Fibroblast of skin of right quadriceps (primary cell): Measurements from ENCODE around the gene WFIKKN2.
A peak's percentile ranks its signal among the peaks of the same experiment; 100 is the strongest.

Source experiments
- DNase-seq: peaks from one replicate; pipeline ENCODE4 v3.0.0-alpha.2; 2013

The WFIKKN2 gene

DNA sequence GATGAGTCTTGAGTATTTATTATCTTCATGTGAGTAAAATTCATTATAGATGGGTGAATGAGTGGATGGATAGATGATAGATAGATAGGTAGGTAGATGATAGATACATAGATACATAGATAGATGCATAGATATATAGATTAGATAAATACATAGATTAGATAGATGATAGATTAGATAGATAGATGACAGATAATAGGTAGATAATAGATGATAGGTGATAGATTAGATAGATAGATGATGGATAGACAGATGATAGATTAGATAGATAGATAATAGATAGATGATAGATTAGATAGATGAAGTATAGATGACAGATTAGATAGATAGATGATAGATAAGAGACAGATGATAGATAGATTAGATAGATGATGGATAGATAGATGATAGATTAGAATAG lies 21.8 kb upstream of the WFIKKN2 start:
- DNase-seq: no peak

DNA sequence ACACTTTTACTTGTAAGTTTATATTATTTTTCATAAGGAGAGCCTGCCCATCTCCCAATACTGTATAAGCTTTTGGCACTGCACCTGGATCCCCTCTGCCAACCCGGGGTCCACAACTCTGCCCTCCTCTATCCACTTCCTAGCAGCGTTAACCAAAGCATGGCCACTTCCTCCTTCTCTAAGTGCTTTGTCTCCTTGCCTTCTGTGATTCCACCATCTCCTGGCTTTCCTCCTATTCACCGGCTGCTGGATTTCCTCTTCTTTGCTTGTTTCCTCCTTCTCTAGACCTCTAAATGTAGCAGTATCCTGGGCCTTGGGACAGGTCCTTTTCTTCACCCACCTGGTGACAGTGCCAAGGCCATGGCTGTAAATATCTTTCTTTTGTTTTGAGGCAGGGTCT lies 20.0 kb upstream of the WFIKKN2 start:
- DNase-seq: no peak

DNA sequence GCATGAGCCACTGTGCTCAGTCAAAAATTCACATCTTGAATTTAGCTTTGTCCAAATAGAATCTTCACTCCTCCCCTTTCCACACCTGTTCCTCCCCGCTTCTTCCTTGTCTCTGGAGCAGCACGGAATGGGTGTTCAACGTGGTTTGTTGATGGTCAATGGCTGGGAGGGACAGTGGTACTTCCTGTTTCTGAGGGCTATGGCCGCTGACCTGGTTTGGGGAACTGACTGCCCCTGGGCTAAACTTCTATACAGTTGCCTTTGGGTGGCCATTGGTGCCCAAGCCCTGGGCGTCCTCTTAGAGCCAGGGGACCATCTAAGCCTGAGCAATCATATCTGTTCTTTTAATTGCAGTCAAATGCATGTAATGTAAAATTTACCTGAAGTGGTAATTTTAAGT lies 19.1 kb upstream of the WFIKKN2 start:
- DNase-seq: no peak

DNA sequence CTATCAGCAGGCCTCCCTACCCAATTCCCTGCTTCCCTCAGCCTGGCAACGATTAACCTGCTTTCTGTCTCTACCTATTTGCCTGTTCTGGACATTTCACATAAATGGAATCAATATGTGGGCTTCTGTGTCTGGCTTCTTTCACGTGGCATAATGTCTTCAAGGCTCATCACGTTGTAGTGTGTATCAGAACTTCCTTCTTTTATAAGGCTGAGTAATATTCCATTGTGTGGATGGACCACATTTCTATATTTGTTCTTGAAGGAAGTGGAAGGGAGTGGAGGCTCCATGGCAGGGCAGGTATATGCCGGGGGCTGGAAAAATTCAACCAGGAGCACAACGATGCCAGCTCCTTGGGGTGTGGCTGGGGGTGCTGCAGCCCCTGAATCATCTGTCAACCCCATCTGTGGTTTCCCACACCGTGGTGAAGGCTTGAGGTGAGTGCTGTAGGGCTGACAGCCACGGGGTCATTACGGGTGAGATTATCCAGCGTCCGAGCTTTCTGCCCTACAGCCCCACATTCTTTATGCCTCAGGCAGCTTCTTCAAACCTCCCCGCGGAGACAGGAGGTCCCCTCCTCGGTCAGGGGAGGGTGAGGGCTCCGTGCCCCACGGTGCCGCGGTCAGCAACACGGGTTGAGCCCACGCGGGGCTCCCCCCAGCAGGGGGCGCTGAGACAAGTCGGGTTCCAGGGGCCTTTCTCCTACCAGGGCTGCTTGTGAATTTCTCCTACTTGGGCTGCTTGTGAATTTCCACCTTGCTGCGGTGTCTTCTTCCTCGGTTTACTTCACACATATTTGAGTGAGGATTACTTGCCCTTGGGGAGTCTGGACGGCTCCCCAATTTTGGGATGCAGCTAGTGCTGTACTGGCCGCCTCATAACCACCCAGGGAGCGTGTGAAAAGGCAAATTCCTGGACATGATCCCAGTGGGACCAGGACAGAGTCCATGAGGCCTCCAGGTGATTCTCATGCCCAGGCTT lies 18.3 kb upstream of the WFIKKN2 start:
- DNase-seq: no peak

DNA sequence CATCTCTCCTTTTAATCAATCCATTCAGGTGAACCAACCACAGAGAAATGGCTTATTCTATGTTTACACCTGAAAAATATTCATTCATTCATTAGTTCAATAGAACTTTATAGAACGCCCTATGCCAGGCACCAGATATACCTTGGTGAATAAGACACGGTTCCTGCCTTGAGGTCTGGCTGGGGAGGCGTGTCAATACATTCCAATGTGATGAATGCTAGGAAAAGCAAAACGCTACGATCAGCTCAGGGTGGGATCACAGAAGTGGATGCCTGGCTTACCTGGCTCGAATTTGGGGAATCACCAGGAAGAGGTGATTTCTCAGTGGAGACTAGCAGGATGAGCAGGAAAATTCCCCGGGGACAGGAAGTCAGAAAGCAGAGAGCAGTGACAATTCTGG lies 17.5 kb upstream of the WFIKKN2 start:
- DNase-seq: peak; percentile 29

DNA sequence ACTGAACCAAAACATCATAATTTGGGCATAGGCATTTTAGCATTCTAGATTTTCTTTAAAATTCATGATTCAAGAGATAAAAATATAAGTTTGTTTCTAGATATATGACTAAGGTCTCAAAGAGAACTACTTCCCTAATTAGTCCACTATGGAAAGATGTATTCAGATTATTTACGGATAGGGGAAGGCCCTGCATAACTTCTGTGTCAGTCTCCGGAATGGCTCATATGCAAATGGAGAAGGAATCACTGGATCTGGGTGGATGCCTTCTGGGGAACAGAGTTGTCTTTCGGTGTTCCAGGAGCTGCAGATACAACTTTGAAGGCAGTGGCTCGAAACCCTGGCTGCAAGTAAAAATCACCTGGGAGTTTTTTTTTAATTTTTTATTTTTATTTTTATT lies 17.1 kb upstream of the WFIKKN2 start:
- DNase-seq: no peak

DNA sequence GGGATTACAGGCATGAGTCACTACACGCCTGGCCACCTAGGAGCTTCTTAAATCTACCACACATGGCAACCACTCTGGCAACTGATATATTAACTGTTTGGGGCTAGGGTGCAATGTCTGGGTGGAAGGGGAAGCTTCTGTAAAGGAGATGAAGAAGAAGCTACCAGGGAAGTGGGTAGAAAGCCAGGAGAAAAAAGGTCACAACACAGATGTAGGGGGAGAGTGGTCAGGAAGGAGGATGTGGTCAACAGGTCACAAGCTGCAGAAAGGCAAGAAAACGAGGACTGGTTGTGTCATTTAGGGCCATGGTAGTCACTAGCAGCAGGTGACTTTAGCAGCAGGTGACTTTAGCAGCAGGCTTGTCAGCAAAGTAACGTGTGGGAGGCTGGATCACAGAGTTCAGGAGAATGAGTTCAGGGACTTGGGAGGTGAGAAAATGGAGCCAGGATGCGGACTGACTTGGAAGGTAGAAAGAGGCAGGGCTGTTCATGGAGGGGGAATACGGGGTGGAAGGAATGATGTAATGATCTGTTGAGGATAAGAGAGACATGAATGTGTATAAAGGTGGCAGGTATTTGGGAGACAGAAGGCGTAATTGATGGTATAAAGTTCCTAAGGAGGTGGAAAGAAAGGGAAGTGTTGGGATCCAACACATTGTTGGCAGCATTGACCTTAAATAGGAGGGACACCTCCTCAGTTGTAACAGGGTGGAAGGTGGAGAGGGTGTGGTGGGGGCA lies 16.3 kb upstream of the WFIKKN2 start:
- no peak for DNase-seq

DNA sequence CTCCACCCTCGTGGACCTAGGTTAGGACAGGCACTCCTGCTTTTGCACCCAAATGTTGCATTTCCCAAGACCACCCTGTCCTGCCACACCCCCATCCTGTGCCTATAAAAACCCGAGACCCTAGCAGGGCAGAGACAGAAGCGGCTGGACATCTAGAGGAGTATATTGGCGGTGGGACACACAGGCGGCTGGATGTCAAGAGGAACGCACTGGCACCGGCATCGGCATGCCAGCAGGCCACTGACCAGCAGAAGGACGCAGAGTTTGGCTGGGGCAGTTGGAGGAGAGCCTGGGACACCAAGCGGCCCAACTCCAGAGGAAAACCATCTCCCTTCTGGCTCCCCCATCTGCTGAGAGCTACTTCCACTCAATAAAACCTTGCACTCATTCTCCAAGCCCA lies 14.7 kb upstream of the WFIKKN2 start:
- DNase-seq: no peak

DNA sequence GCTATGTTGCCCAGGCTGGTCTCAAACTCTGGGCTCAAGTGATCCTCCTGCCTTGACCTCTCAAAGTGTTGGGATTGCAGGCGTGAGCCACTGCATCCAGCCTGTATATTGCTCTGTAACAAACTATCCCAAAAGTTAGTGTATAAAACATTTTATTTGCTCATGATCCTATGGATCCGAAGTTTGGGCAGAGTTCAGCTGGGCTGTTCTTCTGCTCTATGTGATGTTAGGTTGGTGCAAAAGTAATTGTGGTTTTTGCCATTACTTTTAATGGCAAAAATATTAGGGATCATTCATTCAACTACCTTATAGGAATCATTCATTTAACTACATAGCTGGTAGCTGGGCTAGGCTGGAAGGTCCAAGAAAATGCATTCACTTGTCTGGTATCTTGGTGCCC lies 12.8 kb upstream of the WFIKKN2 start:
- no peak for DNase-seq

DNA sequence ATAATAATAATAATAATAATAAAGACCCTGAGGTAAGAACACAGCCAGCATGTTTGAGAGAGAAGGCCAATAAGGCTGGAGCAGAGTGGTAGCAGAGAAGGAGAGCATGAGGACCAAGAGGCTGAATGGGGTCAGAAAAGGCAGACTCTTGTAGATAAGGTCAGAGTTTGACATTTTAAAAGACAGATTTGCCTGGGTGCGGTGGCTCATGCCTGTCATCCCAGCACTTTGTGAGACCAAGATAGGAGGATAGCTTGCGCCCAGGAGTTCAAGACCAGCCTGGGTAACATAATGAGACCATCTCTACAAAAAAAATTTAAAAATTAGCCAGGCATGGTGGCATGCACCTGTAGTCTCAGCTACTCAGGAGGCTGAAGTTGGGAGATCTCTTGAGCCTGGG lies 11.0 kb upstream of the WFIKKN2 start:
- no peak for DNase-seq

DNA sequence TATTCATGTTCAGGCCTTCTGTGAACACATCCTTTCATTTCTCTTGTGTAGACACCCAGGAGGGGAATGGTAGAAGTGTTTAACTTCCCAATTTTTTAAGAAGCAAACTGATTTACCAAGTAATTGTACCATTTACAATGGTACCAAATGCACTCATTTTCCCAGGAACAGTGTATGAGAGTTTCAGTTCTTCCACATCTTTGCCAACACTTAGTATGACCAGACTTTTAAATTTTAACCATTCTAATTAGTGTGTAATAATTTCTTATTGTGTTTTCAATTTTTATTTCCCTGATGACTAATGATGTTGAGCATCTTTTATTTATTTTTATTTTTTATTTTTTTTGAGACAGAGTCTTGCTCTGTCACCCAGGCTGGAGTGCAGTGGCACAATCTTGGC lies 10.2 kb upstream of the WFIKKN2 start:
- DNase-seq: no peak

DNA sequence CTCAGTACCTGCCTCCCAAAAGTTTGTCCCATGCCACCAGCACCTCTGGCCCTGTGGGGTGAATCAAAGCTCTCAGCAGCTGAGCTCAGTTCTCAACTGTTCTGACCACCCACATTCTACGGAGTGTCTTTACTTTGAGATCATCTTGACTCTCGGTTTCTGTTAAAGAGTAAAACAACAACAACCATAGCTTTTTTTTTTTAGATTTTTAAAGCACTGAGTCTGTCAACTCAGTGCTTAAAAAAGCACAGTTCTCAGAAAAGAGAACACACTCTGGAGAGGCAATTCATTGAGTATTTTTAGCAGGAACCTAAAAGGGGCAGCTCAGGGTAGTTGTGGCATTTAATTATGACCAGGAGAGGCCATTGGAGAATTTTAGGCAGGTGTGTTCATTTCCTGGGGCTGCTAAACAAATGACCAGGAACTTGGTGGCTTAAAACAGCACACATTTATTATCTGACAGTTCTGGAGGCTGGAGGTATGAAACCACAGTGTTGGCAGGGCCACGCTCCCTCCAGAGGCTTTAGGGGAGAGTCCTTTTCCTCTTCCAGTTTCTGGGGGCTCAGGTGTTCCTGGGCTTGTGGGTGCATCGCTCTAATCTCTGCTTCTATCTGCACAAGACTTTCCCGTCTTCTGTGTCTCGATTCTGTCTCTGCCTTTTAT lies 6.7 kb upstream of the WFIKKN2 start:
- no peak for DNase-seq

DNA sequence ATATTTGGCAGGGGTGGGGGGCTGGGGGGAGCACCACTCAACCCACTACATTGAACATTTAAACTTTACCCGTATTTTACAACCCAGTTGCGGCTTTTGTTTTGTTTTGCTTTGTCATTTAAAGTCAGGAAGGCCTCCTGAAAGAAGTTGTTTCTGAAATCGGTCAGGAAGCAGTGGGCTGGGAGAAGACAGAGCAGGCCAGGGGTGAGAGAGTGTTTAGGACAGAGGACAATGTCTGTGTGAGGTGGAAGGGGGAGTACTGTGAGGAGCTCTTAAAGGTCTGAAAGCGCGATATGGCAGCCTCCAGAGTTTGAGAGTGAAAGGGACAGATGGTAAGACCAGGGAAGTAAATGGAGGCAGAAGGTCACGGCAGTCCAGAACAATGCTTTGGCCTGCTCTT lies 6.1 kb upstream of the WFIKKN2 start:
- DNase-seq: no peak

DNA sequence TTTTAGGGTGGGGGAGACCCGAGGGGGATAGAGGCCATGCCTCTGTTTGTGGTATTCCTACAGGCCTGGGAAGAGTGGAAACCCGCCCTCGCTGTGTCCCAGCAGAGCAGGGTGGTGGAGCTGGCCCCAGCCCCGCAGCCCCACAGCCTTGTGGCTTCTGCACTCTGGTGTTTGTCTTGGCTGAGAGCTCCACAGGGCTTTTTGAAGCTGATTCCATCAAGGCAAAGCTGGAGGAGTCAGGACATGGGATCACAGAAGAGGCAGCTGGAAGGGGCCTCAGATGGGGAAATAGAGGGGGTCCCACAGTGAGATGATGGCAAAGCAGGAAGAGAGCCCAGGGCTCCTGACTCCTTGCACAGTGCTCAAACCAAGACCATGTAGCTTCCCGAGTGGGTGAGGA lies 5.0 kb upstream of the WFIKKN2 start:
- no peak for DNase-seq

DNA sequence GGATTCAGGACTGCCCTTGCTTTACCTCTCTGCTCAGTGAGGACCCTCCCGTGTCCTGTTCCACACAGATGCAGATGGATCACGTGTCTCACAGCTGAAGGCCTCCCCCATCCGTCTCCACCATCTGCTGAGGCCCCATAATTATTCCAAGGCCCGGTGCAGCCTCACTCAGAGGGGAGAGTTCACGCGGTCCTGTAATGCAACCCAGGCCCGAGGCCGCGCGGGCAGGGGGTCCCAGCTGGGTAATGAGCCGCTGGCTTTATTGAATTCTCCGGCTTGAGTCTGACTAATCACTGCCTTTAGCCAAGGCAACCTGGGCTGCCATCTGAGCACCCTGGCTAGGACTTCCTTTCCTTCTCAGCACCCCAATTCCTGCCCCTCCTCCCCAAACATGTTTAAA lies 4.4 kb upstream of the WFIKKN2 start:
- peak; percentile 7 for DNase-seq

DNA sequence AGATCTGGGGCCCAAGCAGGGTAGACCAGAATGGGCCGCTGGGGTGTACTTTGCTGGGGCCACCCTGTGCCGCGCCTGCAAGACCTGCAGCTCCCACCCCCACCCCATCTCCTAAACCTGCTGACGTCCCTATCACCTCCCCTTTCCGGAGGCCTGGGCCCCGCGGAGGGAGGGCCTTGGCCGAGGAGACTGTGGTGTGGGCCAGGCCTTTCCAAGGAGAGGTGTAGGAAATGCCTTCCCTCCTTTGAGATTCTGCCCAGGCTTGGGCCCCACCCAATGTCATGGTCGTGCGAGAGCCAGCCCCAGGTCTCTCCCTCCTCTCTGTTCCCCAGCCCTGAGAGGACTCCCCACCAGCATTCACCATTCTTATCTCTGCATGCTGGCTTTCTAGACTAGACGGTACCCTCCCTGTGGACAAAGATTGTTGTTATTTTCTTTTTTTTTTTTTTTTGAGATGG lies 3.9 kb upstream of the WFIKKN2 start:
- DNase-seq: no peak

DNA sequence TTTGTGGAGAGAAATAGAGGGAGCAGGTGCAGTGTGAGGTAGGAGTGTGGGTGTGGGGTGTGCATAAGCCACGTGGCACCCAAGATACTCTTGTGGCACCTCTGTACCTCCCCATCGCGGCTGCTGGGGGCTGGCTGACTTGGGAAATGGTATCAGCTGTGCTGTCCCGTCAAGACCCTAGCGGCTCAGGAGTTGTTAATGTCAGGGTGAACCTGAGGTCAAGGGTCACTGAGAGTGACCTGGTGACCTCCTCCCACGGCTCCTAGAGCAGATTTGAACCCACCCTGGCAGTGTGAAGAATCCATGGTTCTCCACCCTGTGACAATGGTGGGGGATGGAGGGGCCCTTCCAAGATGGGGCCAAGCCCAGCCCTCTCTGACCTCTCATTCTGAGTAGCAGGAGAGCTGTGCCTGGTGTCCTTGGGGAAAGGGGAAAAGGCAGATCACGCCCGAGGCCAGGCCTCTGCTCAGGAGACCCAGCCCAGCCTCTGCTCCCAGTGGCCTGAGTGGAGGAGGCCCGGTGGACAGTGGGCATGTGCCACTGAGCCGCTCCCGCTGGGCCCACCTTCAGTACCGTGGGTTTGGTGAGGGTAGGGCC lies 3.0 kb upstream of the WFIKKN2 start:
- no peak for DNase-seq

DNA sequence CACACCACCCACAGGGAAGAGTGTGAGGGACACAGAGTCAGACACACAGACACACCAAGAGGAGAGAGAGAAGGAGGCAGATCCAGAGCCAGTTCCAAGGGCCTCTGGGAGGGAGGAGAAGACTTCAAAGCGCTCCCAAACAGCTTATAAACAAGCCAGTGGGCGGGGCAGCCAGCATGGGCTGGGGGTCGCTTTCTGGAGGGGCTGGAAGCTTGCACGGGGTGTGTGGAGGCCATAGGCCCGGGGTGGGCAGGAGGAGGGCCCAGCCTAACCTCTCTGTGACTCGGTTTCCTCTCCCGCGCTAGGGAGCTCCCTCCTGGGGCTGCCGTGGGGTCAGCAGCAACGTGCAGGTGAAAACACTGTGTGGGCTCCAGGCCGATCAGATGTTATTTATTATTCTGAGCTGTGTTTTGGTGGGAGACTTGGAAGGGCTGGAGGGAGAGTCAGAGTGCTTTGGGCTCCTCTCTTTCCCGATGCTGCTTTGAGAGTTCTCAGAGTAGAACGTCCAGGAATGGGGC lies 2.5 kb upstream of the WFIKKN2 start:
- no peak for DNase-seq

DNA sequence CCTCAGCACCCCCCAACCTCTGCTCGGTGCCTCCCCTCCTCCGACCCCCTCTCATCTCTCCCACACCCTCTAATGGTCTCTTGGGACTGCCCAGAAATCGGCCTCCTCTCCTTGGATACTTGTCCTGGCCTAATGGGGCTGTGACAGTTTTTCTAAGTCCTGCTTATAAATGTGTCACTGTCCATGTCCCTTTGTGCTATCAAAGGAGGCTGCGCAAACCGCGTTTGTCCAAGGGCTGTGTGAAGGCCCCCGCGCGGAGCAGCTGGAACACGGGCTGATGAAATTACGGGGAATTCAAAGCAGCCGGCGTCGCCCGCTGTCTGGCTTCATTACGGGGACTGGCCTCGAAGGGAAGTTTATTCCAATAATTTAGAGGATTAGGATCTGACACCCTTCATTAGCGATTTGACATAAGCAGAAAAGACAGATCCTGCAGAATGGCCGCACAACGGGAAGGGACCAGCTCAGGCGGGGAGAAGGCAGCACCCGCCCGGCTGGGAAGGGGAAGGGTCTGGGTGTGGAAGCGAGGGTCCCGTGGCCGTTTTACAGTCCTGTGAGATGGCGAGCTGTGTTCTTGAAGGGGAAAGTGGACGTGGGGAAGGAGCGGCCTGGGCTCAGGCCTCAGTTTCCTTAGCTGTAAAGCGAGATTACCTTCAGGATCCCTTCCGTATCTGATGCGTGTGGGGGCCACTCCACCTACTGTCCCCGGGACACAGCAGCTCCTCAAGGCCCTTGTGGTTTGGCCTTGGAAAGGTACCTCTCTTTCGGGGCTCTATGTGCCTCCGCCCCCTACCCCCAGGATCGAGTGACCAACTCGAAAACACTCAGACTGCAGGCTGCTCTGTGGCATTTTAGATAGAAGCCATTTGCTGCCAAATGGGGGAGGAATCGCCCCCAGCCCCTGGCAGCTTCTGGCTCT lies 1.6 kb upstream of the WFIKKN2 start:
- no peak for DNase-seq

DNA sequence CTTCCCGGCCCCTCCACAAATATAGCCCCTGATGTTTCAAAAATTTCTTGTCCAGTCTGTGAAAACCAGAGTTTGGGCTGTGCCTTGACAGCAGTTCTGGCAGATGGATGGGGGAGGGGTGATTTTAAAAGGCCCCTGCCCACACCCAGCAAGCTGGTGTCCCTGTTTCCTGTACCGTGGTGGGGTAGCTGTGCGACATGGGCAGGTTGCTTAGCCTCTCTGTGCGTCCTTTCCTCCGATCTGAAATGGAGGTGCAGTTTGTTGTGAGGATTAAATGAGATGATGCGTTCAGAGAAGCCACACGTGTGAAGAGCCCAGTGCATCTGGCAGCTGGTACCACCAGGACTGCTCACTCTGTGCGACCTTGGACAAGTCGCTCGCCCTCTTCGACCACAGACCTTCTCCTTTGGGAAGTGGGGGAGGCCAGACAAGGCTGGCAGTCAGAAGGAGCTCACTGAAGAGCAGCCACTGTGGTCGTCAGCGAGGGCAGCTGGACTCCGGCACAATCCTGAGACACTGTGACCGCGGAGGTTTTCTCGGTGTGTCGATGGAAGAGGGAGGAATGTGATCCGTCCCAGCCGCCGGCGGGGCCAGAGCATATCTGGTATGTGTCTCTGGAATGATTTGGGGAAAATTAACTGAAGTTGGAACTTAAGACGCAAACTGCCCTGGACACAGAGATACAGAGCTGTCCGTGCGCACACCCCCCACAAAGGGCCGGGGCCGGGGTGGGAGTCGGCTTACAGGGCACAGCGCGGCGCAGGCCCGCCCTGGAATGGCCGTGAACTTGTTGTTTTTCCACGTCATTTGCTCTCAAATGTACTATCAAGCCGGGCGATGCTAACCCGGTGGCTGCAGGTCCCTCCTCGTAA lies 721 bp upstream of the WFIKKN2 start:
- no peak for DNase-seq

DNA sequence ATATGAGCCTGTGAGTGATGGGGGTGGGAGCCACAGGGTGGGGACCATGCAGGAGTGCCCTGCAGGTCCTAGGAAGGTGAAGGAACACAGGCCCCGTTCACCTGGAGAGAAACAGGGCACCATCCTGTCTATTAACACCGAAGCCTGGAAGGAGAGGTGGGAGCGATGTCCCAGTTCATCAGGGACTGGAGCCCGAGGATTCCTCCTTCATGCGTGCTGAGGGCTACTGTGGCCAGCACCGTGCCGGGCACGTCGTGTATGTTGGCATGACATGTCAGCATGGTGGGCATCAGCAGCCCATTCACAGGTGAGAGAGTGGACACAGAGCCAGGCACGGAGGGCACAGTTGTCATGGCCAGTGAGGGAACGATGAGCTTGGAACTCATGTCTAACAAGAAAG lies 1.4 kb downstream of the WFIKKN2 start:
- no peak for DNase-seq
